Tibial nerve (tissue), 4 donors: ENCODE data around the gene TM9SF4.

ENCODE experiments used
- CTCF ChIP-seq, 5 experiments: fragments of 200-600 bp in 3 of 5; fragments of 450-650 bp in 2 of 5; sonication (generic) in 3 of 5; IDR thresholded peaks; one replicate each; pipeline ENCODE4 v1.5.1; 2016 to 2019; ENCODE audit warnings: antibody characterized with exemption in 5 of 5, mild to moderate bottlenecking in 3 of 5, moderate library complexity in 2 of 5
- EP300 ChIP-seq, 2 donors: sonication (generic); formaldehyde crosslinking; IDR thresholded peaks; one replicate each; pipeline ENCODE4 v1.6.1; 2017; ENCODE audit warnings: antibody characterized with exemption in 2 of 2, mild to moderate bottlenecking in 1 of 2
- POLR2A ChIP-seq, 2 donors: fragments of 450-650 bp; IDR thresholded peaks; one replicate each; pipeline ENCODE4 v1.6.1; 2017; ENCODE audit warnings: antibody characterized with exemption in 2 of 2, mild to moderate bottlenecking in 2 of 2, moderate library complexity in 2 of 2

- TF ChIP-seq POLR2A (IDR thresholded peaks at IDR 0.05) (no peak), CTCF (IDR thresholded peaks at IDR 0.05) (no peak), EP300 (IDR thresholded peaks at IDR 0.05) (no peak)
Measured at GRCh38 chr20:32205843-32206759, 96.6 kb downstream of the TM9SF4 start.
